ENCODE data around the gene PRKN. TPM values are rescaled to one million over a fixed set of nuclear protein-coding genes. Genes with fewer than 3 reads are reported as not detected.

PRKN gene
- total RNA-seq, 6 experiments from 2014 or later = 0.32 TPM; not detected in 5

GRCh38 chr6:161401587-161402309 lies 1325.8 kb downstream of the PRKN start:
- no peak overlapping the region for H3K4me3 Mint-ChIP-seq
- no peak for TF ChIP-seq CTCF (IDR thresholded peaks at IDR 0.05)
- no peak overlapping the region for H3K27ac Mint-ChIP-seq
- no peaks in the 10 kb centered on the region for H3K36me3 Mint-ChIP-seq (ENCODE audit: low read depth)
- H3K9me3 Mint-ChIP-seq = no peaks in the 10 kb centered on the region
- H3K4me1 Mint-ChIP-seq (ENCODE audit: low read depth) = peaks cover 5% of the 10 kb centered on the region; the same call in 1 of the 2 replicates
- DNase-seq = no peak
- H3K27me3 Mint-ChIP-seq (ENCODE audit: insufficient read depth) = peaks cover 5% of the 10 kb centered on the region

DNA sequence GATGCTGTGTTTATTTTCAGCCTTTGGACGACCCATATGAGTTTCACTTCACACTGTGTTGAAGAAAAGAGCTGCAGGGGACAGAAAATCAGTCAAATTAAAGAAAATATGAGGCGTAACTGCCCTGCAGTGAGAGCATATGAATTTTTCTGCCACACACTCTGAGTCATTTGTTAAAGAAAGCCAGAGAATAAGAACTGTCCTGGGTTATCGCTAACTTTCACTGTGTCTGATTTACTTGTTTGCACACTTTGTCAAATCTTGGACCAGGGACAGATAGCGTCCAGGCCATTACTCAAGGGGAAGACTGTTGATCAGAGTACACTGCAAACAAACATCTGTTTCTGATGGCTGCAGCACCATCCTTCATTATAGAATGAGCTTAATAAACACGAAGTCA lies 1326.9 kb downstream of the PRKN start:
- Mint-ChIP-seq H3K4me1 (ENCODE audit: low read depth) (no peaks in the 10 kb centered on the region), H3K36me3 (ENCODE audit: low read depth) (no peaks in the 10 kb centered on the region), H3K27ac (no peak overlapping the region), H3K9me3 (no peaks in the 10 kb centered on the region), H3K4me3 (no peak overlapping the region), H3K27me3 (ENCODE audit: insufficient read depth) (peaks cover 5% of the 10 kb centered on the region)
- no peak for DNase-seq
- no peak for TF ChIP-seq CTCF (IDR thresholded peaks at IDR 0.05)

DNA sequence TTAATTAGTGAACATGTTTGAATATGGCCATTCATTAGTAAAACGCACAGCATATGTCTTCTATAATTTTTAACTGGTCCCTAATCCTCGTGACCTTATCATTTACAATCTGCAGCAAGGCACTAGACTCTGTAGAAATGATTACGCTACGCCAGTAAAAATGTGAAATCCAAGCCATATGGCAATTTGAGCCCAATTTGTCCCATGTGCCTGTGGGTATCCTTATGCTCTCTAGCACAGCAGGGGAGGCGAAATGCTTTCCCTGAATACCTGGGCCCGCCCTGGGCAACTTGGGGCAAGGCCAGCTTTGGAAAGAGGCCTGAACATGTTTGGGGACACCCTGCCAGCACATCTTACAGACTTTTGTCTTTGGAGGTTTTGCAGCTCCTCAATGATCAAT lies 1331.0 kb downstream of the PRKN start:
- TF ChIP-seq CTCF (IDR thresholded peaks at IDR 0.05) = no peak
- Mint-ChIP-seq H3K9me3 (no peaks in the 10 kb centered on the region), H3K27ac (no peak overlapping the region), H3K4me1 (ENCODE audit: low read depth) (no peaks in the 10 kb centered on the region), H3K36me3 (ENCODE audit: low read depth) (no peaks in the 10 kb centered on the region), H3K4me3 (no peak overlapping the region), H3K27me3 (ENCODE audit: insufficient read depth) (peaks cover 2% of the 10 kb centered on the region)
- no peak for DNase-seq

GRCh38 chr6:161395716-161396231 lies 1331.8 kb downstream of the PRKN start:
- H3K27ac Mint-ChIP-seq = no peak overlapping the region
- no peak for DNase-seq

DNA sequence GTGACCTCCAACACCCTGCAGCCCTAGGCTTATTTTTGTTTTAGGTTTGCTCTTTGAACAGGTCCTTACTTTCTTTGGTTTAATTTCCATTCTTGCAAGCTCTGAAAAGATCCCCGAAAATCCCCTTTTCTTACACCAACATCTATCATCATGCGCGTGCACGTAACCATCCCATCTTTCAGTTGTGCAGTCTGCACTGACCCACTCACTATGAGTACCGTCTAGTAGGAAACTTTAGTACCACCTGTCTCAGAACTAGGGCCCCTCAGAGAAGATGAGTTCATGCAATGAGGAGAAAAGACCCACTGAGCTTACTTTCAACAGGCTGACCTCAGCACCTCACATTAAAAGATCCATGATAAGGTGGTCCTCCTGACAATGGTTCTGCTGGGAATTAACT lies 1333.1 kb downstream of the PRKN start:
- no peak overlapping the region for H3K27ac Mint-ChIP-seq
- no peaks in the 10 kb centered on the region for H3K4me1 Mint-ChIP-seq (ENCODE audit: low read depth)
- H3K36me3 Mint-ChIP-seq (ENCODE audit: low read depth) = no peaks in the 10 kb centered on the region
- no peak for DNase-seq
- H3K27me3 Mint-ChIP-seq (ENCODE audit: insufficient read depth) = peaks cover 2% of the 10 kb centered on the region
- no peak overlapping the region for H3K4me3 Mint-ChIP-seq
- TF ChIP-seq CTCF (IDR thresholded peaks at IDR 0.05) = no peak
- H3K9me3 Mint-ChIP-seq = no peaks in the 10 kb centered on the region

More at GRCh38 chr6:161395716-161396231, 1331.8 kb downstream of the PRKN start:
- no peaks in the 10 kb centered on the region for H3K36me3 Mint-ChIP-seq (ENCODE audit: low read depth)
- H3K9me3 Mint-ChIP-seq = no peaks in the 10 kb centered on the region
- peaks cover 2% of the 10 kb centered on the region for H3K27me3 Mint-ChIP-seq (ENCODE audit: insufficient read depth)
- TF ChIP-seq CTCF (IDR thresholded peaks at IDR 0.05) = no peak
- no peak overlapping the region for H3K4me3 Mint-ChIP-seq
- no peaks in the 10 kb centered on the region for H3K4me1 Mint-ChIP-seq (ENCODE audit: low read depth)
